Kidney (tissue), 14 donors: ENCODE measurements around the gene RNF214. TPM values are rescaled to one million over a fixed set of nuclear protein-coding genes. Genes with fewer than 3 reads are reported as not detected.

Experiments used
- DNase-seq, 5 donors: peaks; one replicate each; pipeline ENCODE4 v3.0.0-alpha.2; 2013 to 2020
- FAIRE-seq: peaks from 2 replicates; lab custom pipeline; 2012; peaks lifted over from hg19 to GRCh38; lab: Jason Lieb, UNC
- H3K27ac ChIP-seq, 2 donors: one replicate each; pipeline ENCODE4 v1.7.0; 2013; ENCODE audit warnings: low read depth in 2 of 2, low read length in 2 of 2, inconsistent platforms in 1 of 2
- H3K27me3 ChIP-seq: one replicate; pipeline ENCODE4 v1.7.1; 2013; ENCODE audit warnings: low read length, inconsistent platforms; ENCODE audit not compliant: control insufficient read depth, insufficient read depth
- H3K36me3 ChIP-seq, 3 donors: one replicate each; pipeline versions ENCODE4 v1.7.0 to v1.7.1; 2013; ENCODE audit warnings: low read length in 3 of 3, control low read depth in 1 of 3, inconsistent platforms in 1 of 3; ENCODE audit not compliant: insufficient read depth in 3 of 3, control insufficient read depth in 2 of 3
- H3K4me1 ChIP-seq, 3 donors: one replicate each; pipeline versions ENCODE4 v1.7.0 to v1.7.1; 2013; ENCODE audit warnings: low read length in 3 of 3, inconsistent platforms in 1 of 3, low read depth in 1 of 3; ENCODE audit not compliant: control insufficient read depth in 2 of 3, insufficient read depth in 2 of 3
- H3K4me3 ChIP-seq, 3 donors: one replicate each; pipeline versions ENCODE4 v1.7.0 to v1.8.1; 2013; ENCODE audit warnings: low read length in 3 of 3, control low read depth in 1 of 3, inconsistent platforms in 1 of 3
- H3K9ac ChIP-seq, 3 donors: one replicate each; pipeline versions ENCODE4 v1.7.0 to v1.7.1; 2013; ENCODE audit warnings: low read length in 3 of 3, control low read depth in 1 of 3, inconsistent platforms in 1 of 3
- H3K9me3 ChIP-seq, 3 donors: one replicate each; pipeline versions ENCODE4 v1.7.0 to v1.7.1; 2013; ENCODE audit warnings: low read length in 3 of 3, control low read depth in 1 of 3, inconsistent platforms in 1 of 3; ENCODE audit not compliant: control insufficient read depth in 2 of 3, insufficient read depth in 1 of 3
- CTCF ChIP-seq: IDR thresholded peaks from 3 replicates; pipeline ENCODE4 v1.5.1; 2012; ENCODE audit warnings: mild to moderate bottlenecking, moderate library complexity, borderline replicate concordance; ENCODE audit not compliant: insufficient read depth; ENCODE audit errors: extremely low read depth
- intact Hi-C: fragments of 100-400 bp; cut with DNase I; formaldehyde crosslinking; loops from one replicate; pipeline ENCODE4 v1.11.1; 2022
- polyA plus RNA-seq: library from polyadenylated mRNA; stranded (reverse); fragments of 350-450 nt; fragmentation: Illumina TruSeq; extraction: RNeasy Lipid Tissue Mini Kit (QIAGEN cat#74804); gene quantifications from one replicate; pipeline ENCODE4 v1.2.3, GENCODE V29; 2014; ENCODE audit warnings: low read depth, low replicate concordance; ENCODE audit not compliant: insufficient read depth
- total RNA-seq: library from RNA; stranded (reverse); fragmentation: NEBNext Ultra II Directional; extraction: Animal tissue kit (Norgen Biotek cat#: 25700); gene quantifications from one replicate; pipeline ENCODE4 v1.2.1, GENCODE V29; 2021
- donor health status: control.
- donor health status: control.
- donor health status: control.
- donor health status: control.
- donor health status: control.
- donor health status: DM: yes; HTN: yes; CAD: no.
- donor health status: Normal renal cell carcinoma (clear cell type).

Gene RNF214
- total and polyA plus RNA-seq, 2 donors from 2014 or later: 8.5 to 24.7 TPM

GRCh38 chr11:117210620-117211019 lies 21.9 kb upstream of the RNF214 start:
- no peak overlapping the region for H3K9ac ChIP-seq
- peaks cover 0 to 18% (median 14%) of the 10 kb centered on the region in 3 donors for H3K36me3 ChIP-seq
- DNase-seq (no peak), FAIRE-seq (no peak)
- no peak overlapping the region for H3K4me3 ChIP-seq
- H3K4me1 ChIP-seq: no peaks in the 10 kb centered on the region
- no peaks in the 10 kb centered on the region for H3K27me3 ChIP-seq
- no peak overlapping the region for H3K27ac ChIP-seq
- TF ChIP-seq CTCF: no peak
- no peaks in the 10 kb centered on the region for H3K9me3 ChIP-seq
- intact Hi-C loops: no loop called here

GRCh38 chr11:117212697-117213355 lies 19.6 kb upstream of the RNF214 start:
- Histone ChIP-seq H3K27me3 (no peaks in the 10 kb centered on the region), H3K9me3 (no peaks in the 10 kb centered on the region), H3K4me3 (no peak overlapping the region), H3K9ac (no peak overlapping the region), H3K36me3 (peaks cover 0 to 33% (median 24%) of the 10 kb centered on the region in 3 donors), H3K27ac (no peak overlapping the region), H3K4me1 (peaks cover 0 to 6% (median 0%) of the 10 kb centered on the region in 3 donors)
- DNase-seq: peak in 1 of 5 donors; percentile 17
- FAIRE-seq: no peak
- TF ChIP-seq CTCF: no peak
- intact Hi-C loops: no loop called here

GRCh38 chr11:117214404-117215110 lies 17.9 kb upstream of the RNF214 start:
- Histone ChIP-seq H3K36me3 (peaks cover 2 to 49% (median 37%) of the 10 kb centered on the region in 3 donors), H3K9me3 (no peaks in the 10 kb centered on the region), H3K27me3 (no peaks in the 10 kb centered on the region), H3K9ac (no peak overlapping the region), H3K27ac (no peak overlapping the region), H3K4me3 (no peak overlapping the region), H3K4me1 (peaks cover 2 to 16% (median 8%) of the 10 kb centered on the region in 3 donors)
- FAIRE-seq (no peak), DNase-seq (no peak)
- no peak for TF ChIP-seq CTCF
- intact Hi-C loops: no loop called here
